DMS114 treated with DMSO at 0.1 percent for 48 hours (cell line): Measurements from ENCODE around the gene SPG7.

Experiments
- DNase-seq: peaks from one replicate; lab custom pipeline; 2025; ENCODE audit not compliant: unreplicated experiment; lab: John Stamatoyannopoulos, UW

Gene SPG7

GRCh38 chr16:89595330-89596060 is 87.3 kb downstream of the SPG7 start:
- DNase-seq, result no peak

- no peak for DNase-seq
Observed at GRCh38 chr16:89596061-89596689, 88.0 kb downstream of the SPG7 start.

GRCh38 chr16:89596957-89597649 is 88.9 kb downstream of the SPG7 start:
- no peak for DNase-seq

- no peak for DNase-seq
Observed at GRCh38 chr16:89598199-89598598, 90.0 kb downstream of the SPG7 start.

- no peak for DNase-seq
Observed at GRCh38 chr16:89599451-89599858, 91.3 kb downstream of the SPG7 start.

GRCh38 chr16:89599902-89600301 is 91.7 kb downstream of the SPG7 start:
- no peak for DNase-seq

GRCh38 chr16:89600427-89600826 is 92.2 kb downstream of the SPG7 start:
- DNase-seq, result no peak

- DNase-seq, result no peak
Observed at GRCh38 chr16:89600956-89601355, 92.8 kb downstream of the SPG7 start.

GRCh38 chr16:89601906-89602272 is 93.7 kb downstream of the SPG7 start:
- no peak for DNase-seq

- DNase-seq, result no peak
Observed at GRCh38 chr16:89602273-89602951, 94.2 kb downstream of the SPG7 start.

- DNase-seq, result no peak
Observed at GRCh38 chr16:89602952-89603590, 94.9 kb downstream of the SPG7 start.

GRCh38 chr16:89604764-89605163 is 96.6 kb downstream of the SPG7 start:
- no peak for DNase-seq

- DNase-seq, result no peak
Observed at GRCh38 chr16:89605186-89605970, 97.2 kb downstream of the SPG7 start.

GRCh38 chr16:89606006-89606405 is 97.8 kb downstream of the SPG7 start:
- no peak for DNase-seq
